Caco-2 (cell line): ENCODE results near the gene C11orf65. TPM values are rescaled to one million over a fixed set of nuclear protein-coding genes. Genes with fewer than 3 reads are reported as not detected.

Experiments used
- BruUV-seq: library from RNA; stranded (reverse); fragments of 400-500 nt; replicated peaks from 2 replicates; lab custom pipeline; 2021; lab: Mats Ljungman, UMichigan
- CTCF ChIA-PET: fragments of 300-600 bp; sonication (Branson Sonifier 250); formaldehyde crosslinking; loops from one replicate; lab custom pipeline; 2022; ENCODE audit warnings: antibody characterized with exemption; lab: Charles Lee
- POLR2A ChIA-PET: fragments of 300-600 bp; sonication (Branson Sonifier 250); formaldehyde crosslinking; loops from one replicate; lab custom pipeline; 2022; ENCODE audit warnings: antibody characterized with exemption; lab: Charles Lee
- DNase-seq, 2 experiments: peaks; one replicate each; pipeline versions ENCODE4 v3.0.0 to v3.0.0-alpha.2; 2020 to 2022
- H3K27me3 ChIP-seq: replicated peaks from 2 replicates; pipeline ENCODE4 v1.6.0; 2011; ENCODE audit warnings: low read length; ENCODE audit not compliant: control insufficient read depth, insufficient read depth
- H3K36me3 ChIP-seq: 2 replicates; pipeline ENCODE4 v1.5.1; 2011; ENCODE audit warnings: low read length; ENCODE audit not compliant: control insufficient read depth, insufficient read depth
- H3K4me1 ChIP-seq: fragments of 250-450 bp; sonication (Bioruptor Pico); 2 replicates; pipeline ENCODE4 v1.5.1; 2020; ENCODE audit warnings: mild to moderate bottlenecking
- H3K4me3 ChIP-seq: 2 replicates; pipeline ENCODE4 v1.5.1; 2011; ENCODE audit warnings: low read depth, mild to moderate bottlenecking, control low read depth, low read length
- H3K9me3 ChIP-seq: fragments of 250-450 bp; sonication (Bioruptor Pico); 2 replicates; pipeline ENCODE4 v1.5.1; 2020; ENCODE audit warnings: mild to moderate bottlenecking, moderate library complexity
- H3K27ac Mint-ChIP-seq: one replicate; pipeline ENCODE4 v1.8.0; 2022; ENCODE audit warnings: mixed read lengths; ENCODE audit not compliant: unreplicated experiment
- H3K27me3 Mint-ChIP-seq: one replicate; pipeline ENCODE4 v1.8.0; 2022; ENCODE audit warnings: mixed read lengths; ENCODE audit not compliant: insufficient read depth, unreplicated experiment
- H3K36me3 Mint-ChIP-seq: one replicate; pipeline ENCODE4 v1.8.0; 2022; ENCODE audit warnings: mild to moderate bottlenecking, mixed read lengths; ENCODE audit not compliant: insufficient read depth, unreplicated experiment
- H3K4me1 Mint-ChIP-seq: one replicate; pipeline ENCODE4 v1.8.0; 2022; ENCODE audit warnings: low read depth, mixed read lengths; ENCODE audit not compliant: unreplicated experiment
- H3K4me3 Mint-ChIP-seq: one replicate; pipeline ENCODE4 v1.8.0; 2022; ENCODE audit warnings: mild to moderate bottlenecking, moderate library complexity, mixed read lengths; ENCODE audit not compliant: unreplicated experiment
- H3K9me3 Mint-ChIP-seq: one replicate; pipeline ENCODE4 v1.8.0; 2022; ENCODE audit warnings: mixed read lengths; ENCODE audit not compliant: unreplicated experiment
- intact Hi-C: fragments of 100-400 bp; cut with micrococcal nuclease; formaldehyde crosslinking; loops from one replicate; pipeline ENCODE4 v1.10.0; 2022; ENCODE audit not compliant: unreplicated experiment
- total RNA-seq: library from RNA; stranded (reverse); gene quantifications from 2 replicates; pipeline ENCODE4 v1.2.3, GENCODE V29; 2022
- TF ChIP-seq, protein P1 (sequence below), 2 experiments: fragments of 200-600 bp in 1 of 2; IDR thresholded peaks; 1 replicate in 1 of 2; 2 replicates in 1 of 2; pipeline versions ENCODE4 v1.5.1 to v1.8.0; 2011 to 2022; ENCODE audit warnings: antibody characterized with exemption in 1 of 2, control low read depth in 1 of 2, inconsistent platforms in 1 of 2, low read depth in 1 of 2, low read length in 1 of 2, mild to moderate bottlenecking in 1 of 2, moderate library complexity in 1 of 2; ENCODE audit not compliant: insufficient read depth in 1 of 2, severe bottlenecking in 1 of 2, unreplicated experiment in 1 of 2

C11orf65 gene
- total RNA-seq, 1 experiment from 2014 or later = 1.0 TPM

DNA sequence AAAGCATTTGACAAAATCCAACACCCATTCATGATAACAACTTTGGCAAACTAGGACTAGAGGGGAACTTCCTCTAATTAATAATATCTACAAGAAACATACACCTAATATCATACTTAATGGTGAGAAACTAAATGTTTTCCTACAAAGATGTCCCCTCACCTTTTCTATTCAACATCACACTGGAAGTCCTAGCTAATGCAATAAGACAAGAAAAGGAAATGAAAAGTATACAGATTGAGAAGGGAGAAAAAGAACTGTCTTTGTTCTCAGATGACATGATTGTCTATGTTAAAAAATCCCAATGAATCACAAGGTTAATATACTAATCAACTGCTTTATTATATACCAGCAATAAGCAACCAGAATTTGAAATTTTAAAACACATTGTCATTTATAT, 52.4 kb downstream of the C11orf65 start:
- no peak overlapping the region for H3K27ac Mint-ChIP-seq
- no peaks in the 10 kb centered on the region for H3K4me1 Mint-ChIP-seq
- H3K4me3 ChIP-seq = no peak overlapping the region
- no TSS peak for BruUV-seq
- peaks cover 6% of the 10 kb centered on the region for H3K36me3 Mint-ChIP-seq
- ChIA-PET POLR2A (no interaction called here), CTCF (no interaction called here)
- H3K27me3 Mint-ChIP-seq = peaks cover 3% of the 10 kb centered on the region
- no peaks in the 10 kb centered on the region for H3K36me3 ChIP-seq
- DNase-seq = no peak
- no peaks in the 10 kb centered on the region for H3K27me3 ChIP-seq
- no peaks in the 10 kb centered on the region for H3K4me1 ChIP-seq
- intact Hi-C loops = loop anchor here (5.0 kb wide), 3 partner anchors 137 to 298 kb away; partner anchors contain the start of genes ATM and NPAT
- TF ChIP-seq, protein P1, sequence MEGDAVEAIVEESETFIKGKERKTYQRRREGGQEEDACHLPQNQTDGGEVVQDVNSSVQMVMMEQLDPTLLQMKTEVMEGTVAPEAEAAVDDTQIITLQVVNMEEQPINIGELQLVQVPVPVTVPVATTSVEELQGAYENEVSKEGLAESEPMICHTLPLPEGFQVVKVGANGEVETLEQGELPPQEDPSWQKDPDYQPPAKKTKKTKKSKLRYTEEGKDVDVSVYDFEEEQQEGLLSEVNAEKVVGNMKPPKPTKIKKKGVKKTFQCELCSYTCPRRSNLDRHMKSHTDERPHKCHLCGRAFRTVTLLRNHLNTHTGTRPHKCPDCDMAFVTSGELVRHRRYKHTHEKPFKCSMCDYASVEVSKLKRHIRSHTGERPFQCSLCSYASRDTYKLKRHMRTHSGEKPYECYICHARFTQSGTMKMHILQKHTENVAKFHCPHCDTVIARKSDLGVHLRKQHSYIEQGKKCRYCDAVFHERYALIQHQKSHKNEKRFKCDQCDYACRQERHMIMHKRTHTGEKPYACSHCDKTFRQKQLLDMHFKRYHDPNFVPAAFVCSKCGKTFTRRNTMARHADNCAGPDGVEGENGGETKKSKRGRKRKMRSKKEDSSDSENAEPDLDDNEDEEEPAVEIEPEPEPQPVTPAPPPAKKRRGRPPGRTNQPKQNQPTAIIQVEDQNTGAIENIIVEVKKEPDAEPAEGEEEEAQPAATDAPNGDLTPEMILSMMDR (IDR thresholded peaks at IDR 0.05; ENCODE audit: insufficient read depth in 1 of 2, low read depth in 1 of 2, low read length in 1 of 2, severe bottlenecking in 1 of 2, unreplicated experiment in 1 of 2) = no peak
- H3K9me3 Mint-ChIP-seq = no peaks in the 10 kb centered on the region
- H3K4me3 Mint-ChIP-seq = no peak overlapping the region
- H3K9me3 ChIP-seq = peaks cover 11% of the 10 kb centered on the region

DNA sequence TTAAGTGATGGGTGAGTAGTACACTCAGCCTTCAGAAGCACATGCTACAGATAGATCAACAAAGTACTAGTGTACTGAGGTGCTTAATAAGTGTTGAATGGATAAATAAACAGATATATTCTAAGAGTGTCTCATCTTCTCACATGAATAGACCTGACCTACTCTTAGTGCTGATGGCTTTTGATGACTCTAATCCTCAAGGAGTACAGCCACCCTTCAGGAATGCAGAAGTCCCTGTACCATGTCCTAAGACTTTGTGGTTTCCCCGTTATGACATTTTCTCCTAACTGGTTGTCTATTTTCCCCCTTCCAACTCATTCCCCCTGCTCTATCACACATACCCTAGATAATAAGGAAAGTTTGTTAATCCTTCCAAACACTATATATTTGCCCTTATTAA, 61.6 kb downstream of the C11orf65 start:
- intact Hi-C loops = no loop called here
- H3K4me3 Mint-ChIP-seq = no peak overlapping the region
- no peaks in the 10 kb centered on the region for H3K27me3 ChIP-seq
- H3K27ac Mint-ChIP-seq = no peak overlapping the region
- no peak overlapping the region for H3K4me3 ChIP-seq
- H3K9me3 ChIP-seq = no peaks in the 10 kb centered on the region
- BruUV-seq = no TSS peak
- TF ChIP-seq, protein P1 (IDR thresholded peaks at IDR 0.05; ENCODE audit: insufficient read depth in 1 of 2, low read depth in 1 of 2, low read length in 1 of 2, severe bottlenecking in 1 of 2, unreplicated experiment in 1 of 2) = no peak
- H3K4me1 ChIP-seq = peaks cover 9% of the 10 kb centered on the region; the same call in 1 of the 2 replicates
- ChIA-PET CTCF (no interaction called here), POLR2A (no interaction called here)
- H3K4me1 Mint-ChIP-seq = peaks cover 9% of the 10 kb centered on the region
- H3K36me3 Mint-ChIP-seq = no peaks in the 10 kb centered on the region
- H3K27me3 Mint-ChIP-seq = no peaks in the 10 kb centered on the region
- H3K9me3 Mint-ChIP-seq = no peaks in the 10 kb centered on the region
- H3K36me3 ChIP-seq = no peaks in the 10 kb centered on the region
- no peak for DNase-seq

GRCh38 chr11:108403052-108403451, 64.3 kb downstream of the C11orf65 start:
- Histone ChIP-seq H3K4me1 (peaks cover 9% of the 10 kb centered on the region; the same call in 1 of the 2 replicates), H3K36me3 (no peaks in the 10 kb centered on the region), H3K4me3 (no peak overlapping the region), H3K27me3 (no peaks in the 10 kb centered on the region), H3K9me3 (no peaks in the 10 kb centered on the region)
- Mint-ChIP-seq H3K4me1 (peaks cover 9% of the 10 kb centered on the region), H3K27ac (no peak overlapping the region), H3K9me3 (no peaks in the 10 kb centered on the region), H3K27me3 (no peaks in the 10 kb centered on the region), H3K4me3 (no peak overlapping the region), H3K36me3 (no peaks in the 10 kb centered on the region)
- TF ChIP-seq, protein P1 (IDR thresholded peaks at IDR 0.05; ENCODE audit: insufficient read depth in 1 of 2, low read depth in 1 of 2, low read length in 1 of 2, severe bottlenecking in 1 of 2, unreplicated experiment in 1 of 2) = no peak
- intact Hi-C loops = no loop called here
- ChIA-PET POLR2A (no interaction called here), CTCF (no interaction called here)
- BruUV-seq = no TSS peak
- no peak for DNase-seq
